ENCODE measurements around the gene TUBGCP6. TPM values are rescaled to one million over a fixed set of nuclear protein-coding genes. Genes with fewer than 3 reads are reported as not detected.
A peak's percentile ranks its signal among the peaks of the same experiment; 100 is the strongest.

Gene TUBGCP6
- total RNA-seq, 1 donor from 2014 or later, result 26.3 TPM

DNA sequence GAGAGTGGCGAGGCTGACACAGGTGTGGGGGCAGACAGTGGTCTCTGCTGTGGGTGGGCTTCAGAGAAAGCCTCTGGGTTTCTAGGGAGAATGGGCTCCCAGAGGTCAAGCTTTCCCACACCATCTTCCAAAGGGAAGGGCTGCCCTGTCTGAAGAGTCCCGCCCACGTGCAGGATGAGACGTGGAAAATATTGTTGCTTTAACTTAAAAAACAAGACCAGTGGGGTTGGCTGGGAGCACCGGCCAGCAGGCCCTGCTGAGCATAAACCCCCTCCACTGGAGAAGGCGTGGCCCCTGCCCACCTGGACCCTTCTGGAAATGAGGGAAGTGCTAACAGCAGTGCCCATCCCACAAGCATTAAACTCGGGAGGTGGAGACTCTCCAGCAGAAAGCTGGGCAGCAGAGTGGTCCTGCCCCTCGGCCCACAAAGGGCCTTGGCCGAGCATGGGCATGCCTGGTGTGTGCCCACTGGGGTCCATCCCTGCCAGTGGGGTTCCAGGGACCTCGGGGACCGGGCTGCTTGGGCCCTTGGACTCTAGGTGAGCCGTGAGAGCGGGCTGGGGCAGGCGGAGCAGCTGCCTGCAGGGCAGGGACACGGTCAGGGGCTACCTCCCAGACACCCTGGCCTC lies 28.7 kb downstream of the TUBGCP6 start:
- Mint-ChIP-seq H3K9me3 (ENCODE audit: unreplicated experiment) (no peaks in the 10 kb centered on the region), H3K4me1 (ENCODE audit: low read depth, unreplicated experiment) (no peaks in the 10 kb centered on the region), H3K27me3 (ENCODE audit: low read depth, unreplicated experiment) (no peaks in the 10 kb centered on the region), H3K27ac (ENCODE audit: unreplicated experiment) (no peak overlapping the region), H3K4me3 (ENCODE audit: unreplicated experiment) (no peak overlapping the region), H3K36me3 (ENCODE audit: low read depth, unreplicated experiment) (peaks cover 13% of the 10 kb centered on the region)
- H4K20me1 ChIP-seq (ENCODE audit: insufficient read depth, low read length), result peaks cover 75% of the 10 kb centered on the region
- no peaks in the 10 kb centered on the region for H3K4me1 ChIP-seq (ENCODE audit: insufficient read depth, low read length)
- DNase-seq (ENCODE audit: low read depth) (no peak), FAIRE-seq (no peak)
- H3K4me3 ChIP-seq (ENCODE audit: insufficient read depth, low read depth, low read length), result no peak overlapping the region
- no peaks in the 10 kb centered on the region for H3K27me3 ChIP-seq (ENCODE audit: insufficient read depth, low read length)
- no peak overlapping the region for H3K9ac ChIP-seq (ENCODE audit: low read length)
- no peak overlapping the region for H3K27ac ChIP-seq (ENCODE audit: low read depth, low read length)
- peaks cover 40% of the 10 kb centered on the region for H3K79me2 ChIP-seq (ENCODE audit: insufficient read depth, low read length)
- H3K9me3 ChIP-seq (ENCODE audit: insufficient read depth, low read depth, low read length), result no peaks in the 10 kb centered on the region
- H2AFZ ChIP-seq (ENCODE audit: low read depth, low read length), result no peak overlapping the region
- no peak overlapping the region for H3K4me2 ChIP-seq (ENCODE audit: low read length)
- peaks cover 12% of the 10 kb centered on the region for H3K36me3 ChIP-seq (ENCODE audit: insufficient read depth, low read length)
- TF ChIP-seq EZH2 (IDR thresholded peaks at IDR 0.05; ENCODE audit: insufficient read depth, low read length), result no peak
- TF ChIP-seq, protein P1, sequence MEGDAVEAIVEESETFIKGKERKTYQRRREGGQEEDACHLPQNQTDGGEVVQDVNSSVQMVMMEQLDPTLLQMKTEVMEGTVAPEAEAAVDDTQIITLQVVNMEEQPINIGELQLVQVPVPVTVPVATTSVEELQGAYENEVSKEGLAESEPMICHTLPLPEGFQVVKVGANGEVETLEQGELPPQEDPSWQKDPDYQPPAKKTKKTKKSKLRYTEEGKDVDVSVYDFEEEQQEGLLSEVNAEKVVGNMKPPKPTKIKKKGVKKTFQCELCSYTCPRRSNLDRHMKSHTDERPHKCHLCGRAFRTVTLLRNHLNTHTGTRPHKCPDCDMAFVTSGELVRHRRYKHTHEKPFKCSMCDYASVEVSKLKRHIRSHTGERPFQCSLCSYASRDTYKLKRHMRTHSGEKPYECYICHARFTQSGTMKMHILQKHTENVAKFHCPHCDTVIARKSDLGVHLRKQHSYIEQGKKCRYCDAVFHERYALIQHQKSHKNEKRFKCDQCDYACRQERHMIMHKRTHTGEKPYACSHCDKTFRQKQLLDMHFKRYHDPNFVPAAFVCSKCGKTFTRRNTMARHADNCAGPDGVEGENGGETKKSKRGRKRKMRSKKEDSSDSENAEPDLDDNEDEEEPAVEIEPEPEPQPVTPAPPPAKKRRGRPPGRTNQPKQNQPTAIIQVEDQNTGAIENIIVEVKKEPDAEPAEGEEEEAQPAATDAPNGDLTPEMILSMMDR (IDR thresholded peaks at IDR 0.05; ENCODE audit: insufficient read depth, low read depth, low read length), result no peak

GRCh38 chr22:50215297-50216054 lies 29.3 kb downstream of the TUBGCP6 start:
- no peaks in the 10 kb centered on the region for H3K4me1 Mint-ChIP-seq (ENCODE audit: low read depth, unreplicated experiment)
- H3K27me3 ChIP-seq (ENCODE audit: insufficient read depth, low read length), result no peaks in the 10 kb centered on the region
- H3K9me3 ChIP-seq (ENCODE audit: insufficient read depth, low read depth, low read length), result no peaks in the 10 kb centered on the region
- peaks cover 13% of the 10 kb centered on the region for H3K36me3 Mint-ChIP-seq (ENCODE audit: low read depth, unreplicated experiment)
- no peaks in the 10 kb centered on the region for H3K4me1 ChIP-seq (ENCODE audit: insufficient read depth, low read length)
- DNase-seq (ENCODE audit: low read depth), result no peak
- H3K4me2 ChIP-seq (ENCODE audit: low read length), result no peak overlapping the region
- no peak overlapping the region for H3K27ac ChIP-seq (ENCODE audit: low read depth, low read length)
- H3K9ac ChIP-seq (ENCODE audit: low read length), result no peak overlapping the region
- no peak overlapping the region for H2AFZ ChIP-seq (ENCODE audit: low read depth, low read length)
- H3K27me3 Mint-ChIP-seq (ENCODE audit: low read depth, unreplicated experiment), result no peaks in the 10 kb centered on the region
- TF ChIP-seq, protein P1 (IDR thresholded peaks at IDR 0.05; ENCODE audit: insufficient read depth, low read depth, low read length), result no peak
- no peak for TF ChIP-seq EZH2 (IDR thresholded peaks at IDR 0.05; ENCODE audit: insufficient read depth, low read length)
- peaks cover 15% of the 10 kb centered on the region for H3K36me3 ChIP-seq (ENCODE audit: insufficient read depth, low read length)
- H3K79me2 ChIP-seq (ENCODE audit: insufficient read depth, low read length), result peaks cover 46% of the 10 kb centered on the region
- no peaks in the 10 kb centered on the region for H3K9me3 Mint-ChIP-seq (ENCODE audit: unreplicated experiment)
- FAIRE-seq, result no peak
- peaks cover 76% of the 10 kb centered on the region for H4K20me1 ChIP-seq (ENCODE audit: insufficient read depth, low read length)
- no peak overlapping the region for H3K4me3 ChIP-seq (ENCODE audit: insufficient read depth, low read depth, low read length)
- peak overlapping the region; percentile 60 for H3K27ac Mint-ChIP-seq (ENCODE audit: unreplicated experiment)
- H3K4me3 Mint-ChIP-seq (ENCODE audit: unreplicated experiment), result no peak overlapping the region

- H3K36me3 Mint-ChIP-seq (ENCODE audit: low read depth, unreplicated experiment), result peaks cover 16% of the 10 kb centered on the region
- Histone ChIP-seq H3K9me3 (ENCODE audit: insufficient read depth, low read depth, low read length) (no peaks in the 10 kb centered on the region), H3K9ac (ENCODE audit: low read length) (no peak overlapping the region), H3K4me1 (ENCODE audit: insufficient read depth, low read length) (no peaks in the 10 kb centered on the region), H3K4me3 (ENCODE audit: insufficient read depth, low read depth, low read length) (no peak overlapping the region), H3K27ac (ENCODE audit: low read depth, low read length) (no peak overlapping the region), H3K4me2 (ENCODE audit: low read length) (no peak overlapping the region), H4K20me1 (ENCODE audit: insufficient read depth, low read length) (peaks cover 72% of the 10 kb centered on the region), H3K79me2 (ENCODE audit: insufficient read depth, low read length) (peaks cover 49% of the 10 kb centered on the region), H2AFZ (ENCODE audit: low read depth, low read length) (no peak overlapping the region), H3K27me3 (ENCODE audit: insufficient read depth, low read length) (no peaks in the 10 kb centered on the region), H3K36me3 (ENCODE audit: insufficient read depth, low read length) (peaks cover 15% of the 10 kb centered on the region)
- H3K4me3 Mint-ChIP-seq (ENCODE audit: unreplicated experiment), result no peak overlapping the region
- H3K27ac Mint-ChIP-seq (ENCODE audit: unreplicated experiment), result no peak overlapping the region
- H3K9me3 Mint-ChIP-seq (ENCODE audit: unreplicated experiment), result no peaks in the 10 kb centered on the region
- no peak for FAIRE-seq
- no peaks in the 10 kb centered on the region for H3K27me3 Mint-ChIP-seq (ENCODE audit: low read depth, unreplicated experiment)
- TF ChIP-seq EZH2 (IDR thresholded peaks at IDR 0.05; ENCODE audit: insufficient read depth, low read length), result no peak
- TF ChIP-seq, protein P1 (IDR thresholded peaks at IDR 0.05; ENCODE audit: insufficient read depth, low read depth, low read length), result no peak
- DNase-seq (ENCODE audit: low read depth), result no peak
- H3K4me1 Mint-ChIP-seq (ENCODE audit: low read depth, unreplicated experiment), result no peaks in the 10 kb centered on the region
Measured at GRCh38 chr22:50213263-50213662, 31.6 kb downstream of the TUBGCP6 start.
